A549 treated with AZD2906 at 1 μM for 4 hours (cell line): ENCODE measurements around the gene BSPH1. TPM values are rescaled to one million over a fixed set of nuclear protein-coding genes. Genes with fewer than 3 reads are reported as not detected.

Experiments
- total RNA-seq: library from RNA; stranded (reverse); fragments of 200-300 nt; extraction: Qiagen RNA extraction; gene quantifications from 5 replicates; pipeline ENCODE4 v1.2.3, GENCODE V29; 2022

Gene BSPH1
- total RNA-seq: not detected in 5 replicates

GRCh38 chr19:47992070-47992469 lies at the start of gene BSPH1:
Gene BSPH1 (minus strand): TSS chr19:47992170. CDS start chr19:47992081, 89 bp downstream.

GRCh38 chr19:47994209-47994802 lies 2.3 kb upstream of the BSPH1 start, which contains the start of gene ELSPBP1:
Gene ELSPBP1 (plus strand): TSS chr19:47994632. CDS start chr19:48008668, 14,036 bp downstream.

Other genes starting within 250 kb of the BSPH1 start
- 235 to 317 TPM (median 251 TPM) in 5 replicates for gene NOP53, start 246.6 kb downstream of the BSPH1 start, total RNA-seq
- 105 to 169 TPM (median 160 TPM) in 5 replicates for gene SELENOW, start 213.5 kb downstream of the BSPH1 start, total RNA-seq
- not detected in 5 replicates for gene TPRX1, start 187.6 kb downstream of the BSPH1 start, total RNA-seq
- not detected in 5 replicates for gene CRX, start 170.2 kb downstream of the BSPH1 start, total RNA-seq
- not detected in 5 replicates for gene TPRX2, start 132.9 kb downstream of the BSPH1 start, total RNA-seq
- 0.06 TPM in 2 of 5 replicates, not detected in the others for gene SULT2A1, start 105.9 kb downstream of the BSPH1 start, total RNA-seq
- gene ELSPBP1, start 2.5 kb upstream of the BSPH1 start, total RNA-seq: not detected in 5 replicates
- gene CABP5, start 51.9 kb upstream of the BSPH1 start, total RNA-seq: not detected in 5 replicates
- 8.4 to 15.3 TPM (median 10.8 TPM) in 5 replicates for gene PLA2G4C, start 118.6 kb upstream of the BSPH1 start, total RNA-seq
- gene LIG1, start 178.2 kb upstream of the BSPH1 start, total RNA-seq: 56.3 to 64.7 TPM (median 60.6 TPM) in 5 replicates
- 5.2 to 7.4 TPM (median 6.5 TPM) in 5 replicates for gene ZSWIM9, start 178.5 kb upstream of the BSPH1 start, total RNA-seq